Measurements from ENCODE around the gene KISS1R. TPM values are rescaled to one million over a fixed set of nuclear protein-coding genes. Genes with fewer than 3 reads are reported as not detected.

KISS1R gene
- total and polyA plus RNA-seq, 12 donors: 0.25 to 0.44 TPM; not detected in 10

DNA sequence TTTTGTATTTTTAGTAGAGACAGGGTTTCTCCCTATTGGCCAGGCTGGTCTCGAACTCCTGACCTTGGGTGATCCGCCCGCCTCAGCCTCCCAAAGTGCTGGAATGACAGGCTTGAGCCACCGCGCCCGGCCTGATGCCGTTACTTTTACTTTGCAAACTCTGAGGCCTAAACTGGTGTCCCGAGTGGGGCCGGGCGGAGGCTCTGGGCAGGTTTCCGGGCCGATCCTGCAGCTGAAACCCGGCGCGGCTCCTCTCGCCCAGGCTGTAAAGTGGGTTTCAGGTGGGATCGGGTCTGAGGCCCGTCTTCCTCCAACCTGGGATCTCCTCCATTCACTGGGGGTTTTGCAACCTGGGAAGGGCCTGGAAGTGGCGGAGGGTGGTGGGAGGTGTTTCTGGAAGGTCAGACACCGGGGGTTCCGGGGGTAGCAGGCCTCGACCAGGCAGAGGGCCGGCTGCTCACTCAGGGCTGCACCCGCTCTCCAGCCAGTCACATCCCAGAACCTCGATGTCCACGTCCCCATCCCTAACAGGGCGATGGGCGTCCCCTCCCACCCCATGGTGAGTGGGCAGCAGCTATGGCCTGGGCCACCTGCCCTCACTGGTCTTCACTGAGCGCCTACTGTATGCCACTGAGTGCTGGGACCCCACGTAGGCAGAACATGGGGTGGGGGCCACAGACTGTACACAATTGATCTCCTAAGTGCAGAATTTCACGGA, 45.7 kb downstream of the KISS1R start:
- no peak for TF ChIP-seq POLR2A (IDR thresholded peaks at IDR 0.05)
- TF ChIP-seq, protein P1, sequence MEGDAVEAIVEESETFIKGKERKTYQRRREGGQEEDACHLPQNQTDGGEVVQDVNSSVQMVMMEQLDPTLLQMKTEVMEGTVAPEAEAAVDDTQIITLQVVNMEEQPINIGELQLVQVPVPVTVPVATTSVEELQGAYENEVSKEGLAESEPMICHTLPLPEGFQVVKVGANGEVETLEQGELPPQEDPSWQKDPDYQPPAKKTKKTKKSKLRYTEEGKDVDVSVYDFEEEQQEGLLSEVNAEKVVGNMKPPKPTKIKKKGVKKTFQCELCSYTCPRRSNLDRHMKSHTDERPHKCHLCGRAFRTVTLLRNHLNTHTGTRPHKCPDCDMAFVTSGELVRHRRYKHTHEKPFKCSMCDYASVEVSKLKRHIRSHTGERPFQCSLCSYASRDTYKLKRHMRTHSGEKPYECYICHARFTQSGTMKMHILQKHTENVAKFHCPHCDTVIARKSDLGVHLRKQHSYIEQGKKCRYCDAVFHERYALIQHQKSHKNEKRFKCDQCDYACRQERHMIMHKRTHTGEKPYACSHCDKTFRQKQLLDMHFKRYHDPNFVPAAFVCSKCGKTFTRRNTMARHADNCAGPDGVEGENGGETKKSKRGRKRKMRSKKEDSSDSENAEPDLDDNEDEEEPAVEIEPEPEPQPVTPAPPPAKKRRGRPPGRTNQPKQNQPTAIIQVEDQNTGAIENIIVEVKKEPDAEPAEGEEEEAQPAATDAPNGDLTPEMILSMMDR (IDR thresholded peaks at IDR 0.05): no peak
- no peak overlapping the region for H3K4me3 ChIP-seq
- intact Hi-C loops (cut with DNase I): no loop called here
- H3K9me3 ChIP-seq (replicated peaks in 1 of 3): no peaks in the 10 kb centered on the region
- peaks cover 0 to 13% of the 10 kb centered on the region in 2 donors for H3K36me3 ChIP-seq (replicated peaks in 1 of 2)
- H3K27me3 ChIP-seq: no peaks in the 10 kb centered on the region
- WGBS, 4 donors: 82 to 90% (median 85%) methylated on average over 15 to 31 of the region's 31 CpGs
- no peak overlapping the region for H3K27ac ChIP-seq
- DNase-seq: no peak
- H3K4me1 ChIP-seq (replicated peaks in 1 of 2): no peaks in the 10 kb centered on the region

DNA sequence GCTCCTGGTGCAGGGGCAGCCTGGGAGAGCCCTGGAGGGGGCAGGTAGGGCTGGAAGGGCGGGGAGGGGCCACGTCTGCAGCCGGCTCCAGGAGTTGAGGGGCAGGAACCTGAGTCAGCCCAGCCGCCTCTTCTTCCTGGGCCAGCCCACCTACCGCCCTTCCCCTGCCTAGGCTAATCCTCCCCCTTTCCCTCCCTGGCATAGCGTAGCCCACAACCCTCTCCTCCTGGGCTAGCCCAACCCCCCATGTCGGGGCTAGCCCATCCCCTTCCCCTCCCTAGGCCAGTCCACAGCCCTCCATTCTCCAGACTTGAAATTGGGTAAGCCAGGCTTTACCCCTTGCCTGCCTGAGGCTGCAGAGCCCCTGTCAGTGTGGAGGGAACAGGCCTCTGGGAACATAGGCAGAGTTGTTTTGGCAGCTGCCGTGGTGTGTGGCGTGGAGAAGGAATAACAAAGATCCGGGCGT, 46.4 kb downstream of the KISS1R start:
- Histone ChIP-seq H3K27me3 (no peaks in the 10 kb centered on the region), H3K4me1 (replicated peaks in 1 of 2) (no peaks in the 10 kb centered on the region), H3K4me3 (no peak overlapping the region), H3K9me3 (replicated peaks in 1 of 3) (no peaks in the 10 kb centered on the region), H3K36me3 (replicated peaks in 1 of 2) (peaks cover 0 to 17% of the 10 kb centered on the region in 2 donors), H3K27ac (no peak overlapping the region)
- DNase-seq: no peak
- WGBS, 4 donors: 84 to 90% (median 88%) methylated on average over 4 to 11 of the region's 11 CpGs
- intact Hi-C loops (cut with DNase I): no loop called here
- TF ChIP-seq, protein P1 (IDR thresholded peaks at IDR 0.05): no peak
- no peak for TF ChIP-seq POLR2A (IDR thresholded peaks at IDR 0.05)

DNA sequence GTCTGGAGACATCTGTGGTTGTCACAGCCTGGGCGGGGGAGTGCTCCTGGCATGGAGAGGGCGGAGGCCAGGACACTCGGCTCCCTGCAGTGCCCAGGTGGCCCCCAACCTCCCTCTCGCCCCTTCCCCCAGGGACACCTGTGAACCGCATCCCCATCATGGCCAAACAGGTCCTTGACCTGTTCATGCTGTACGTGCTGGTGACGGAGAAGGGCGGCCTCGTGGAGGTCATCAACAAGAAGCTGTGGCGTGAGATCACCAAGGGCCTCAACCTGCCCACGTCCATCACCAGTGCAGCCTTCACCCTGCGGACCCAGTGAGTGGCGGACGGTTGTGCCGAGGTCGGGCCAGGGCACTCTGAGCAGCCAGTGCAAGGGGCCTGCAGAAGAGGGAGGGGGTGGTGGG, 47.0 kb downstream of the KISS1R start:
- Histone ChIP-seq H3K4me1 (replicated peaks in 1 of 2) (no peaks in the 10 kb centered on the region), H3K36me3 (replicated peaks in 1 of 2) (peaks cover 0 to 21% of the 10 kb centered on the region in 2 donors)

More for the DNA sequence above, 47.0 kb downstream of the KISS1R start:
- DNase-seq: no peak
- Histone ChIP-seq H3K9me3 (replicated peaks in 1 of 3) (no peaks in the 10 kb centered on the region), H3K4me3 (no peak overlapping the region), H3K27ac (no peak overlapping the region), H3K27me3 (no peaks in the 10 kb centered on the region)
- TF ChIP-seq, protein P1 (IDR thresholded peaks at IDR 0.05): no peak
- no peak for TF ChIP-seq POLR2A (IDR thresholded peaks at IDR 0.05)
- WGBS, 4 donors: 93 to 96% (median 93%) methylated on average over 8 to 16 of the region's 16 CpGs
- intact Hi-C loops (cut with DNase I): no loop called here

All from adrenal gland (tissue), 12 donors.